Measurements from ENCODE around the gene SLC38A9.
"Not testable (repeated sequence)": the region's sequence is repeated elsewhere in the genome, so short reads cannot be mapped to it uniquely, and the experiment has no call there.

The SLC38A9 gene

DNA sequence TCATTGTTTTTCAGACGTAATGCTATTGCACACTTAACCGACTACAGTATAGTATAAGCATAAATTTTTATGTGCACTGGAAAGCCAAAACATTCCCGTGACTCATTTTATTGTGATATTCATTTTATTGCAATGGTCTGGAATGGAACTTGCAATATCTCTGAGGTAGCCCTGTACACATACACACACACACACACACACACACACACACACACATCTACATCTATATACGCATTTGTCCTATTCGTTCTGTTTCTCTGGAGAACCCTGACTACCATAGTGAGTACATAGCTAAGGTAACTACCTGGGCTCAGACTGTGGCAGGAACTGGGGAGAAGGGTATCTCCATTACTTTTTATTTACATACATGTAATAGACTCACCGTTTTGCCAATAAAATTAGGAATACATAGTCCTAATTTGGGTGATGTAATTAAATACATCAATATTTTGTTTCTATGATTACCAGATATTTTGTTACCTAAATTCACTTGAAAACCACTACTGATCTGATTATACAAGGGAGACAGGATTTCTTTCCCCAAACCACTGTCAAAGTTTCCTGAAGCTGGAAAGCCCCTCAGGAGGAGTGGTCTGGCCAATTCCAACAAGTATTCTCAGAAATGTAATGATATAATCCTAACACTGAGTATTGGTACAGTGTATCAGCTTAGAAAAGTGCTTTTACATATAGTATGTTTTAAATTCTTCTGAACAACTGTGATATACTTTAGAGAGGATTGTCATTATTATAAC, 103.4 kb downstream of the SLC38A9 start:
- no peak for DNase-seq

DNA sequence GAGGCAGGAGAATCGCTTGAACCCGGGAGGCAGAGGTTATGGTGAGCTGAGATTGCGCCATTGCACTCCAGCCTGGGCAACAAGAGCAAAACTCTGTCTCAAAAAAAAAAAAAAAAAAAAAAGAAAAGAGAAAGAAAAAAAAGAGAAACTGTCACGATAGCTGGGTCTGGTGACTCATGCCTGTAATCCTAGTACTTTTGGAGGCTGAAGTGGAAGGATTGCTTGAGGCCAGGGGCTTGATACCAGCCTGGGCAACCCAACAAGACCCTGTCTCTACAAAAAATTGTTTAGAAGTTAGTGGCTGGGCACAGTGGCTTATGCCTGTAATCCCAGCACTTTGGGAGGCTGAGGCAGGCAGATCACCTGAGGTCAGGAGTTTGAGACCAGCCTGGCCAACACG, 104.8 kb downstream of the SLC38A9 start:
- not testable (repeated sequence) for DNase-seq

DNA sequence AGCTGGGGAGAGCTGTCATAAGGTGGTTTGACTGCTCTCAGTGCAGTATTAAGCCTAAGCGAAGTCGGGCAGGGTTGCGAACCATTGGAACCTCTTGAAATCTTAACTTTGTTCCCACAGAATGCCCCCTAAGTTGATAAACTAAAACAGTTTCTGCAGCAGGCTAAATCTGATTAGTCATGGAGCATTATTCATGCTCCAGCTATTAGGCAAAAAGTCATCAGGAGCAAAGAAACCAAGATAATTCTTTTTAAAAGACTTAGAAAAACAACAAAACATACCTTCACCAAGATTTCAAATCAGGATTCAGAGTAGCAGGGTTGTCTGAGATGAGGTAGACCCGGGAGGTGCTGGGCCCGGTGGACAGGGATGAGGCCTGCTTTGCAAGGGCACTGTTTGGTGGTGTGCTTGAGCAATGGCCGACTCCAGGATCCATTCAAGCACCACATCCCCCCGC, 107.5 kb downstream of the SLC38A9 start:
- no peak for DNase-seq

DNA sequence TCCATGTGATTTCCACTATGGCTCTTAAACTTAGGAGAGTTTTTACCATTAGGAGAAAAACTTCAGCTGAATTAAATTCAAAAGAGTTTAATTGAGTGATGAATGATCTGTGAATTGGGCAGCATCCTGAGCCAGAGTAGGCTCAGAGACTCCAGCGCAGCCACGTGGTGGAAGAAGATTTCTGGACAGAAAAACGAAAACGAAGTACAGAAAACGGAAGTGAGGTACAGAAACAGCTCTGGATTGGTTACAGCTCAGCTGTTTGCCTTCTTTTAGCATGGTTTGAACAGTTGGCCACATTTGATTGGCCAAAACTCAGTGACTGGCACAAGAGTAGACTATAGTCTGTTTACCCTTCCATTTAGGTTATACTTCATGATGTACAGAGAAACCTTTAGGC, 108.2 kb downstream of the SLC38A9 start:
- no peak for DNase-seq

DNA sequence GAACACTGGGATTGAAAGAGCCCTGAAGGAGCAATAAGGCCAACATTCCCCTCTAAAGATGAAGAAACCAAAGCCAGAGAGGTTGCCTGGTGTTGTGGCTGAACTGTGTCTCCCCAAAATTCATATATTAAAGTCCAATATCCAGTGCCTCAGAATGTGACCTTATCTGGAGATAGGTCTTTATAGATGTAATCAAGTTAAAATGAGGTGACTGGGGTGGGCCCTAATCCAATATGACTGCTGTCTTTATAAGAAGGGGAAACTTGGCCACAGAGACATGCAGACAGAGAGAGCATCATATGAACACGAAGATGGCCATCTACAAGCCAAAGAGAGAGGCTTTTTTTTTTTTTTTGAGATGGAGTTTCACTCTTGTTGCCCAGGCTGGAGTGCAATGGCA, 110.5 kb downstream of the SLC38A9 start:
- DNase-seq: no peak

DNA sequence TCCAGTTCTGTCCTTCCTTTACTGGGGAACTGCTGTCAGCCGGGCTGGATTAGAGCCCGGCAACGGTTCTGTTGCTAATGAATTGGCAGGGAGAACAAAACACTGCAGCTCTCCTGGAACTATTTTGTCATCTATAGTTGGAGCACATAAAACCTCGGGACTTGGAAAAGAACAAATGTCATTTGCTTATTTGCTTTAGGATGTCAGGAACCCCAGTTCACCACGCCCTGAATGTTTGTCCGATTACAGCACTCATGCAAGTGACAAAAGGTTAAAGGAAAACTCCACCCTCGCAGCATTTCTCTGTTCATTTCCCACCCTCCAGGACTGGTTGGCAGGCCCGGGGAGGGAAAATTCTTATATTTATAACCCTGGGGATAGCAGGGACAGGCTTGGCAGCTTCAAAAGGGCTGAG, 110.9 kb downstream of the SLC38A9 start:
- no peak for DNase-seq

DNA sequence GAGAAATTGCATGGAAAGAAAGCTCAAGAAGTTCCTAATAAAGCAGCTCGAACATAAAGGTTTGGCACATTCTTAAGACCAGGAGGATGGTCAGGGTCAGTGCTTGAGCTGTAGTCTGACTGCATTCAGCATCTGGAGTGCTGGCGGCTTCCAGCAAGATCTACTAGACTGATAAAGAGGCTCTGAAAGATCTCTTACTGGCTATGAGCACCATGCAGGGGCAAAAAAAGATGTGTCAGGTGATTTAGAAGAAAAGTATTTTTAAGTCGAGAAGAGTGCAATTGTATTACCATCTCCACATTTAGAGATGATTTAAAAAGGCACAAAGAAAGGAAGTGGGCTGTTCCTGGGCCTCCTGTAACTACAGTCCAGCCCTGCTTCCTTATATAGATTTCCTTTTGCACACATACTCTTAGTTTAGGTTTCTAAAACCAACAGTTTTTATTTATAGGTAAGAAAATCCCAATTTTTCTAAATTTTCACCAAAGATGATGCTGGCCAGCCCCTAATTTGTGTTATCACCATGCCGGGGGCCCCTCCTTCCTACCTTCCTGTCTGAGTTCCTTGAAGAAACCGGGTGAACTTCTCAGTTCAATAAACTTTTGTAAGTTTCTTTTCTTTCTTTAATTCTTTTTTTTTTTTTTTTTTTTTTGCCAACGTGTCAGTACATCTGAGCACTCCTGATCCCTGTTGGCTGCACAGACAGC, 111.5 kb downstream of the SLC38A9 start:
- DNase-seq: no peak

DNA sequence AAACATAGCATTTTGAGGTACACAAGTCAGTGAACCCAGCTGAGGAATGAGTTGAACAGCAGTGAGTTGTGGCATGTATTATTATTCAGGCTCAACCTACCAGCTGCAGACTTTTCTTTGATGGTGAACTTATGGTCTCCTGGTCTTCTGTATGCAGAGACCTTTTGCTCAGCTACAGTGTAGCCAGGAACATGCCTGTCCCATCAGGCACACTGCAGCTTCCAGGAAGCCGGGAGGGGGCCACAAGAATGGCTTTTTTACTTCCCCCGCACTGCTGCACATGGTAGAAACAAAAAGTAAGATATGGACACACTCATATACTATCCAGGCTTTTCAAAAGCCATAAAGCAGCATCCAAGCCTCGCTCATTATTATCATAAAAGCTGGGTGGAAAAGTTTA, 112.0 kb downstream of the SLC38A9 start:
- no peak for DNase-seq

DNA sequence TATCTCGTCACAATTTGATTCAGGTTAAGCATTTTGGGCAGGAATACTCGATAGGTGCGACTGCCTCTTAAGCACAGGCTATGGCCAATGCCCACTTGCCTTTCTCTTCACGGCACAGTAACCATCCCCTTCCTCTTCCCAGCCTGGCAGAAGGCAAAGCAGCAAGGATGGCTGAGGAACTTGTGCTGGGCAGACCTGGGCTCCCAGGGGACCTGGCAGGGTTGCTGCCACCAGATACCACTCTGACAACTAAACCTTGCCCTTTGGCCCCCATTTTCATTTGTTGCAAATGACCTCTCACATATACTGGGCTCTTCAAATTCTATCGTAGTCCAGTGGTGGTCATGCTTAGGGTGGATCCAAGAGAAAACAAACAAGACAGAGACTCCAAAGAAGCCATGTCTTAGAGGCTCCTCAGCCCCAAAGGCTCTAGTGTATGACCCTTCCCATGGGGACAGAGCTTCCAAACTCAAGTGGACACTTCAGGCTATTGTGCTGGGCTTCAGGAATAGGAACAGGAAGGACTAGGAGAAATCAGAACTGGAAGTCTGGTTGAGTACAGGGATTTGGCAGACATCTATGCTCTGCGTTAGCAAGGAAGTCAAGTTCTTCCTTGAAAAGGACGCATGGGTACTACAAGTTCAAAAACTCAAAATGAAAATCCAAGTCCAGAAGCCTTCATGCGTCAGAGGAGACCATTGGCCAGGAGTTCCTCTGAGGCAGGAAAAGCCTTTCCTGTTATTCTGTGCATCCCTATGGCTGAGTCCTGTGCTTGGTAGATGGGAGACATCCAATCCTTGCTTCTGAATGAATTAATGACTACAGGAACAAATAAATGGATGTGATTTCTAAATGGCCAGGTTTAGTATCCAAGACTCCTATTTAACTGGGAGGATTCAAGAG, 112.7 kb downstream of the SLC38A9 start:
- DNase-seq: no peak

DNA sequence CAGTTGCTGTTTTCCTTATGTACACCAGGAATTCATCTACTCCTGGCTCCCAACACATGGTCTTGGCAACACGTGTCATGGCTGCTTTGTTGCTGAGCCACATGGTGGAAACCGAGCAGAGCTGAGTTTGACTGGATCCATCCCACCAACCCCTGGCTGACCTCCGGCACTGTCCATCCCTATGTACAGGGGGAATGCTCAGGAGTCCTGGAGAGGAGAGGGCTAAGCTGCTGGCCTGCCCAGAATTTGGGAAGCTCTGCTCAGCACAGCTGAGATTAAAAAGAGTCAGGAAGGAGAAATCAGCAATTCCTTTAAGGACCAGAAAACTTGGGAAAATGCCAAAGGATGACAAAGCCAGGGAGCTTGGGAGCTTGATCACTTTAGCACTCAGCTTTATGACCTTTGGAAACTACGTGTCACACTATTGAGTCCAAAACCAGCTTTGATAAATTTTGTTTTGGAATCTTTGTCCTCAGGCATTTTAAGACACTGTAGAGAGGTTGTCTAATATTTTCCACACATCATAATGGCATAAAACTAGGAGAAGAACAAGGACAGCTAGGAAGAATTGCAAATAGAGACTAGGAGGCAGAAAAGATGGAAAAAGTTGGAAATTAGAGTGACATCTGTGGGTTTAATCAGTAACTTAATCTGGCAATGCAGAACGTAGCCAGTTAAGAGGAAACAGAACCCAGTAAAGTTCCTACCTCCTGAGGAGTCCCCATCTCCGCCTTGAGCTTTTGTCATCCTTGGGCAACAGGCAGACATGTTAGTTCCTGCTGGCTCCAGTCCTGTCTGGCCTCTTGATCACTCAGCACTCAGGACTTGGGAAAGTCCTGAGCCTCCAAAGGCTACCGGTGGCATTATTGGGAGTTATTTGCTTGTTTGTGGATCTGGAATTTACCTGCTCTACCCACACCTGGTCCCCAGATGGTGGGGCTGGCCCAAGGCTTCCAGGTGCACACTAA, 114.8 kb downstream of the SLC38A9 start:
- DNase-seq: no peak

DNA sequence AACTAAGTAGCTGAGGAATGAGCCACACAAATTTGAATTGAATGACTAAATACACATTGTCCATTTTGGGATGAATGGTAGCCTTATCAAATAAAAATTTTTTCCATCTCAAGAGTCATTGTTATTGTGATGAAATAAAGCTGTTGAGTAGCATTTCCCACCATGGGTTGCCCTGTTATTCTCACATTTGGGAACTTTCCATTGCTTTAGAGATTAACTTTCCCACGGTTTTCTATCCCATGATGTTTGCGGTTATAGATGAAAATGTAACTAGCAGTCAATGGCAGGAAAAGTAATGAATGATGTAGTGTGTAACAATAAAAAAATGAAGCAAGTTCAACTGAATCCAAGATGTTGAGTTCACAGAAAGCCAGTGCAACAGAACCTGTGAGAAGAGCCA, 117.5 kb downstream of the SLC38A9 start:
- DNase-seq: no peak

DNA sequence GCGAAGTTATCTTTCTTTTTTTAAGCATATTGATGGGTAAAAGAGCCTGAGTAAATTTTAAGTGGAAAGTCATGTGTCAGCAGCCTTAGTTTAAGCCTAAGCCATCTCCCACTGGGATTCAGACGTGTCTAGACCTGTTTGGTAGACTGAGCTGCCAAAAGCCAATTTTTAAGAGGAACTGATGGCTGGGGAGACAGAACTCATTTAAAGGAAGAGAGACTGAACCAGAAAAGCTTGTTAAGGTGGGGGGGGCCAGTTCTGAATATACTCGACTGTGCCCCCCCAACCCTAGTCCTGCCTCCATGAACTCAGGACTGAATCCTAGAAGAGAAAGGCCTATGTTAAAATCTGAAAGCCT, 119.0 kb downstream of the SLC38A9 start:
- no peak for DNase-seq

DNA sequence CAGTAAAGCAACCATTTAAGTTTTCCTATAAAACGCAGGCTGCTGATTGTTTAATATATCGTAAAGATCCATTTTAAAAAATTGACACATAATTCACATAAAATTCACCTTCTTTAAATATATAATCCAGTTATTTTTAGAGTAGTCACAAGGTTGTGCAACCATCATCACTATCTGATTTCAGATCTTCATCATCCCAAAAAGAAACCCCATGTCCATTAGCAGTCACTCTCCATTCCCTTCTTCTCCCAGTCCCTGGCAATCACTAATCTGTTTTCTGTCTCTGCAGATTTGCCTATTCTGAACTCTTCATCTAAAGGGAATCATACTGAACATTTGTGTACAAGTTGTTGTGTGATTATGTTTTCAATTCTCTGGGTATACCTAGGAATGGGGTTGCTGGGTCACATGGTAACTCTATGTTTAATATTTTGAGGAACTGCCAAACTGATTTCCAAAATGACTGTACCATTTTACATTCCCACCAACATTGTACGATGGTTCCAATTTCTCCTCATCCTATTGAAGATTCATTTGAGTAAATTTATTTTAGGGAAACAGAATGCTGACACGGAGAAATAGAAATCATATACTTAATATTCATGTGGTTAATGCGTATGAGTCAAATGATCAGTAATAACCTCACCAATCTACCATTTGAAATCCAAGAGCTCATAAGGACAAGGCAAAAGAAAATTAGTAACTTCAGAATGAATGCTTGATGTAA, 119.6 kb downstream of the SLC38A9 start:
- no peak for DNase-seq

DNA sequence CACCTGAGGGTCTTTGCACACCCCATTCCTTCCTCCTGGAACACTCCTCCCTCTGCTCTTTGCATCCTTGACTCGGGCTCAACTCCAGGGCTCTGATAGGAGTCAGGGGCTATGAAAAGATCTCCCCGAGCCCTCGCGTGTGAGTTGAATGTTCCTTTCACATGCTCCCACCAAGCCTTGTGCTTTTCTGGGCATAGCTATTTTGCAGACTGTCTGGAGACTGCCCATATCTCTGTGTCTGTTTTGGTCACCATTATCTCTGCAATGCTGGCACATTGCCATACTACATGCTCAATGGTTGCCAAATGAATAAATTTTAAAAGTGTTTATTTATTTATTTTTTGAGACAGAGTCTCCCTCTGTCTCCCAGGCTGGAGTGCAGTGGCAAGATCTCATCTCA, 120.4 kb downstream of the SLC38A9 start:
- no peak for DNase-seq

DNA sequence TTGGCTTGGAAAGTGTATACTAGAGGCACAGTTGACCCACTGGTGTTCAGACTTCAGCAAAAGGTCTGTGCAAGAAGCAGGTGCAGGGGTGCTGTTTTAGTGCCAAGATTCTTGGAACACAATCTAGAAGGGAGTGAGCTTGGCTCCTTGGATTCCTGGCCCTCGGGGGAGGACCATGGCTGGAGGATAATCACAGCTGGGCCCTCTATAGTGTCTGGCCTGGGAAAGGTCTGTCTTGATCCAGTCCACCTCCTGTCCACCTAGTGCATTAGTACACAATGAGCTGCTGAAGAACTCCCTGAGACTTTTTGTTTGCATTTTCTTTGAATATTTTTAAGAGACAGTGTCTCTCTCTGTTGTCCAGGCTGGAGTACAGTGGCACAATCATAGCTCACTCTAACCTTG, 126.9 kb downstream of the SLC38A9 start:
- no peak for DNase-seq

DNA sequence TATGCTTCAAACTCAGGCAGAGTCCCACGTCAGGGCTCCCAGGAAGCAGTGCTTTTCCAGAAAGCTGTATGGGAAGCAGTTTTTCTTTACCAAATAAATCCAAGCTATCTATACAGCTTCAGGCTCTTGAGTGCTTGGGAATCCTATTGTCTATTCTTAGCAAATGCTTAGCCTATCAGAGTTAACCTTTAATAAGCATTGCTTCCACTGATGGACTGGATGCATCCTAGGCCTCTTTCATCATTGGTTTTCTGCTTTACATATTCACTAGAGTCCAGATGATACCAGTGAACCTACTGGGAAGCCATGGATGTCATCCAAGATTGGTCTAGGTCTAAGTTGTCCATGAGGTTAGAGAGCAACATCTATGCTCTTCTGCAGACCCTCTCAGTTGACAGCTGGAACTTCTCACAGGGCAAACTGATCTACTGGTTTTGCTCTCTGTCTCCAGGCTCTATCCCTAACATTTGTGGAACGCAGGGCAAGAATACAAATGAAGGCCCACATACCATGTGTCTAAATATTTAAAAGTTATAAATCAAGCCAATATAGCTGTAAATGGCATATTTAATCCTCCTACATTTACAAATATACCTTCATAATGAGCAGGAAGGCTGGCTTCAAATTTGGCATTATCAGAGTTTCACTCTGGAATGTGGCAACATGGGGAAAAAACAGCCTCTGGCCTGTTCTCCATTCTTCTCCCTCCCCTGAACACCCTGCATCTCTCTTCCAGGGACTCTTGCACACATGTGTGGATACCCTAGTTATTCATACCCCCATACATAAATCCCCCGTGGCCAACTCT, 127.5 kb downstream of the SLC38A9 start:
- no peak for DNase-seq

DNA sequence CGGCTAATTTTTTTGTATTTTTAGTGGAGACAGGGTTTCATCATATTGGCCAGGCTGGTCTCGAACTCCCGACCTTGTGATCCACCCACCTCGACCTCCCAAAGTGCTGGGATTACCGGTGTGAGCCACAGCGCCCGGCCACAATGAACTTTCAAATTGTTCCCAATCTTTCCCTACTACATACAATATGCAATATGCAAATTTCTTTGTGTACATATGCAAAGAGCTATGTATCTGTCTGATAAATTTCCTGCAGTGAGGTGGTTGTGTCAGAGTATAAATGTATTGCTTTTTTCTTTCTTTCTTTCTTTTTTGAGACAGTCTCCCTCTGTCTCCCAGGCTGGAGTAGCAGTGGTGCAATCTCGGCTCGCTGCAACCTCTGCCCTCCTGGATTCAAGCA, 128.5 kb downstream of the SLC38A9 start:
- no peak for DNase-seq

DNA sequence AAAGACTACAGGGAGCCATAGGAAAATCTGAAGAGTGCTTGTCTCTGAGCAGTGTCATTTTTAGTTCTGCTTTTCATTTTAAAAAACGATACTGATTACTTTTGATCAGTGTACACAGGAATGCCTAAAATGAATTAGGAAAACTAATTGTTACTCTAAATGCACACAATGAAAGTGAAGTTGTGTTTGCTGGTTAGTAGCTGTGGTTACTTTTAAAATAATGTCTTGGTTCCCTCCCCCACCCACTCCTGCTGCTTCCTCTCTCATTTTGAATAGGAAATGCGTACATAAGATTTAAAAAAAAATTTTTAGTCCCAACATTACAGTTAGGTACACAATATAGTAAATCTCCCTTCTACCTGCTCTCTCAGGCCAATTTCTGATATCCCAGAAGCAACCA, 129.9 kb downstream of the SLC38A9 start:
- no peak for DNase-seq

DNA sequence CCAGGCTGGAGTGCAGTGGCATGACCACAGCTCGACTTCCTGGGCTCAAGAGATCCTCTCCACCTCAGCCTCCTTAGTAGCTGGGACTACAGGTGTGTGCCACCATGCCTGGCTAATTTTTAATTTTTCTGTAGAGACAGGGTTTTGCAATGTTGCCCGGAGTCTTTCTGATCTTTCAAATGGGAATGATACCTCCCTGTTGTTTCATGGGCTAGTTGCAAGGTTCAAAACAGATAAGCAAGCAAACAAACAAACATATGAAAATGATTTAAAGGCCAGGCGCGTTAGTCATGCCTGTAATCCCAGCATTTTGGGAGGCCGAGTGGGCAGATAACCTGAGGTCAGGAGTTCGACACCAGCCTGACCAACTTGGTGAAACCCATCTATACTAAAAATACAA, 132.1 kb downstream of the SLC38A9 start:
- no peak for DNase-seq

DNA sequence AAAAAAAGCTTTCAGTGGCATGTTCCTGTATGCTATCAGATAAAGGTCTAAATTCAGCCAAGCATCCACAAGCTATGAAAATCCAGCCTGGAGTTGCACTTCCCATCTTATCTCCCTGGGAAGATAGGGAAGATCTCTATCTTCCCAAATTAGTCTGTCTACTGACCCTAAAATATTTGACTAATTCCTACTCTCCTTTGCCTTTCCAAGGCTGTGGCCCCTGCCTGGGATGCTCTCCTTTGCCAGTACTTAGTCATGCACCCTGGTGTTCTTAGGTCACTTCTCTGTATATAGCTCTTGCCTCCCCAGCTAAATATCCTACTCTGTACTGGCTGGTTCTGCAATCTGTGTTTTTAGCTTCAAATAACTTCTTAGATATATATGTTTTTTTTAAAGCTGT, 133.4 kb downstream of the SLC38A9 start:
- DNase-seq: no peak

Data from activated CD4-positive, alpha-beta T cell treated with anti-CD3 and anti-CD28 coated beads, Interleukin-2, amount 50 U/mL, for 4 hours (primary cell).